Islet precursor cell (in vitro differentiated cells): ENCODE measurements around the gene CHIC2.
A peak's percentile ranks its signal among the peaks of the same experiment; 100 is the strongest.
"Not testable (repeated sequence)": the region's sequence is repeated elsewhere in the genome, so short reads cannot be mapped to it uniquely, and the experiment has no call there.

Experiments
- DNase-seq: peaks from one replicate; pipeline ENCODE4 v3.0.0-alpha.2; 2018

The CHIC2 gene

GRCh38 chr4:54056360-54056759 is 8.0 kb downstream of the CHIC2 start:
- no peak for DNase-seq

DNA sequence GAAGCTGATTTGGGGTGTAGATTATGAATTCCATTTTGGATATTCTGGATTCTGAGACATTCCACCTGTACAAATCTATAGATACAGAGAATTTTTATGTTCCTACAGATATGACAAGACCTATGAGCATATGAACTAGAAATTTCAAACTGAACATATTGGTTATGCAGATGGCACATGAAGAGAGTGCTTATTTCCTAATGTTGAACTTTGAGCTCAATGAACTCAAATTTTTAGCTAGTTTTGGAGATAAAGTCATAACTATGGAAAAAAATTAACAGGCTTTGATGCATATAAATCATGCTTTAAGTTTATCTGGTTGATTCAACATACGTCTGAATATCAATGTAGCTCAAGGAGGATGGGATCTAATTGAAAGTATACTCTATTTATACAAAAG is 8.9 kb downstream of the CHIC2 start:
- DNase-seq, result no peak

DNA sequence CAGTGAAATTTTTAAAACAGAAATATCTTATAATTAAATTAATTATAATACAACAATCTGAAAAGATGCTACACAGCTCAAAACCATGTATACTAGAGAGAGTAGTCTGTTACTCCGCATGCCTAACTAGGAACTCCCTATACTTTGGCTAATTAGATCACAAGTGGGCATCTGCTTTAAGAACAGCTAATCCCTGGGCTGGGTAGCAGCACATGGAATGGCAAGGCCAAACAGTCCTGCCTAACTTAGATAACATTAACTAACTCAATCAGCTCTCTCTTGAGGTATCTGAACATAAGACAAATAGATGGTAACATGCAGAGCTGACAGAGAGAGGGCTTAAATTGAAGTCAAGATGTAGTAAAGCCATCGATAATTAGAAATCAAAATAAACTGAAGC is 9.9 kb downstream of the CHIC2 start:
- no peak for DNase-seq

- DNase-seq, result not testable (repeated sequence)
Observed at GRCh38 chr4:54053322-54053721, 11.1 kb downstream of the CHIC2 start.

GRCh38 chr4:54050214-54050904 is 14.0 kb downstream of the CHIC2 start:
- DNase-seq, result no peak

DNA sequence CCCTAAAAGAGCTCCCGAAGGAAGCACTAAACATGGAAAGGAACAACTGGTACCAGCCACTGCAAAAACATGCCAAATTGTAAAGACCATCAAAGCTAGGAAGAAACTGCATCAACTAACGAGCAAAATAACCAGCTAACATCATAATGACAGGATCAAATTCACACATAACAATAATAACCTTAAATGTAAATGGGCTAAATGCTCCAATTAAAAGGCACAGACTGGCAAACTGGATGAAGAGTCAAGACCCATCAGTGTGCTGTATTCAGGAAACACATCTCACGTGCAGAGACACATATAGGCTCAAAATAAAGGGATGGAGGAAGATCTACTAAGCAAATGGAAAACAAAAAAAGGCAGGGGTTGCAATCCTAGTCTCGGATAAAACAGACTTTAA is 20.8 kb downstream of the CHIC2 start:
- not testable (repeated sequence) for DNase-seq

DNA sequence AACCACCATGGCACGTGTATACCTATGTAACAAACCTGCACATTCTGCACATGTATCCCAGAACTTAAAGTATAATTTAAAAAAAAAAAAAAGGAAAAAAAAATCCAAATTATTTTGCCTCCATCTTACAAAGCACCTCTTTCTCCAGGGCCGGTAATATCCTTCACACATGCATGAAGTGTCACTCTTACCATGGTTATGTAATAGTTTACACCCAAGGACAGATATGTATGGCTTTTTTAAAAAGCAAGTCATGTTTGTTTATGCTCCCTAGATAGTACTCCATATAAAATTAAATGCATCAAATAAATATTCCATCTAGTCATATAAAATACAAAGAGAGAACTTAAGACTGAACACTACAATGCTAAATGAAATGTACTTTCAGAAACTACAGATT is 22.5 kb downstream of the CHIC2 start:
- no peak for DNase-seq

- DNase-seq, result no peak
Observed at GRCh38 chr4:54041100-54041499, 23.3 kb downstream of the CHIC2 start.

- DNase-seq, result no peak
Observed at GRCh38 chr4:54038056-54038455, 26.3 kb downstream of the CHIC2 start.

DNA sequence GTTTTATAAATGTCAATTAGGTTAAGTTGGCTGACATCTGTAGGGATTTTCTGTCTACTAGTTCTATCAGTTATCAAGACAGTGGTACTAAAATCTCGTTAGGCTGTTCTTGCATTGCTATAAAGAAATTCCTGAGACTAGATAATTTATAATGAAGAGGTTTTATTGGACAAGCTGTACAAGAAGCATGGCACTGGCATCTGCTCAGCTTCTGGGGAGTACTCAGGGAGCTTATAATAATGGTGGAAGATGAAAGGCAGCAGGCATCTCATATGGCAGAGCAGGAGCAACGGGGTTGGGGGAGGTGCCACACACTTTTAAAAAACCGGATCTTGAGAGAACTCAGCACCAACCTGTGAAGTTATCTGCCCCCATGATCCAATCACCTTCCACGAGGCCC is 28.2 kb downstream of the CHIC2 start:
- DNase-seq, result no peak

DNA sequence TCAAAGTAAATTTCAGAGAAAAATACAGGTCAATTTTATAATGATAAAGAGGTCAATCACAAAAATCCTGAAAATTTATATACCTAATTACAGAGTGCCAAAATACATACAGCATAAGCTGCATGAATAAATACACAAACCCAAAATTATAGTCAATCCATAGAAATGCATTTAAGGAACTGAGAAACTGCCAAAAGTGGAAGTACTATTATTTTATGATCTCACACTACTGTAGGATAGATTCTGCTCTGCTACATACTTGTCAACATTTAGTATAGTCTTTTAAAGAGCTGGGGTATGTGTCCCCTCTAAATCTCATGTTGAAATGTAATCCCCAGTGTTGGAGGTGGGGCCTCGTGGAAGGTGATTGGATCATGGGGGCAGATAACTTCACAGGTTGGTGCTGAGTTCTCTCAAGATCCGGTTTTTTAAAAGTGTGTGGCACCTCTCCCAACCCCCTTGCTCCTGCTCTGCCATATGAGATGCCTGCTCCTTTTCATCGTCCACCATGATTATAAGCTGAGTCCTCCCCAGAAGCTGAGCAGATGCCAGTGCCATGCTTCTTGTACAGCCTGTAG is 31.8 kb downstream of the CHIC2 start:
- DNase-seq, result no peak

DNA sequence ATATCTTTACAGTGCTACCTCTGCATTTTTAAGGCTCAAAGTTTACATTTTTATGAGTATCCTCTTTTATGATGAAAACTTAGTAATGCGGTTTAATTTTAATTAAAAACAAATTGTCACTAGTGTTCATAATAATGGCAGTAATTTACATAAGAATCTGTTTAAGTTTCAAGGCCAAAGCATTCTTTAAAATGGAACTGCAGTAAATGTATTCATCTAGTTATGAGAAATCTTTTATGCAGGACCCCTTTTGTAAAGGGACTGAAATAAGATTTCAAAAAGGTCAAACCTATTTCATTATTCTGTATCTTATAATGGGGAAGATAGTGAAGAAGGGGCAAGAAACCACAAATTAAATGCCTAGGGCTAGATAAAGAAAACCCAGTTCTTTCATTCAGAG is 37.1 kb downstream of the CHIC2 start:
- DNase-seq, result no peak

- no peak for DNase-seq
Observed at GRCh38 chr4:54025582-54025981, 38.8 kb downstream of the CHIC2 start.

DNA sequence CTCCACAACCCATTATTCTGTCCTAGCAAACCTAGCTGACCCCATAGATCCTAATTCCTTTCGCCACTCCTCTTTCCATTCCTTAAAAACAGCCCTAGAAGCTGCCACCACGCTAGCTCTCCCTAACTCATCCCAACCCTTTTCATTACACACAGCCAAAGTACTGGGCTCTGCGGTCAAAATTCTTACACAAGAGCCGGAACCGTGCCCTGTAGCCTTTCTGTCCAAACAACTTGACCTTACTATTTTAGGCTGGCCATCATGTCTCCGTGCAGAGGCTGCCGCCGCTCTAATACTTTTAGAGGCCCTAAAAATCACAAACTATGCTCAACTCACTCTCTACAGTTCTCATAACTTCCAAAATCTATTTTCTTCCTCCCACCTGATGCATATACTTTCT is 41.4 kb downstream of the CHIC2 start:
- DNase-seq, result not testable (repeated sequence)

GRCh38 chr4:54017974-54018373 is 46.4 kb downstream of the CHIC2 start:
- DNase-seq, result no peak

DNA sequence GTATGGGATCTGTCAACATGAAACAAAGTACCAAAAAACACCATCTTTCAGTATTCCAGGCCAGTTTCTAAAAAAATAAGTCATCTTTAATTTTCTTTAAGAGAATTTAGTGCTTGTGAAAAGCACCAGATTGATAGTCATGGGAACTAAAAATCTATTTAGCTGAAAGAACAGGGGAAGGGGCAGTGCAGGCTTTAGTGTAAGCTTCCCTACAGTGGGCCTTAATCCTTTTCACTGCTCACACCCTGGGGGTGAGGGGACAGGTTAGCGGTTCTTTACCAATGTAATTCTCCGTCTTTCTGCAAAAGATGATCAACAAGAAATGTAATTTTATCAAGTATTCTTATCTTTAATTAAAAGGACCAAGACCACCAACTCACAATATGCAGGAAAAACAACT is 47.1 kb downstream of the CHIC2 start:
- no peak for DNase-seq

- DNase-seq, result no peak
Observed at GRCh38 chr4:54016504-54016903, 47.9 kb downstream of the CHIC2 start.

DNA sequence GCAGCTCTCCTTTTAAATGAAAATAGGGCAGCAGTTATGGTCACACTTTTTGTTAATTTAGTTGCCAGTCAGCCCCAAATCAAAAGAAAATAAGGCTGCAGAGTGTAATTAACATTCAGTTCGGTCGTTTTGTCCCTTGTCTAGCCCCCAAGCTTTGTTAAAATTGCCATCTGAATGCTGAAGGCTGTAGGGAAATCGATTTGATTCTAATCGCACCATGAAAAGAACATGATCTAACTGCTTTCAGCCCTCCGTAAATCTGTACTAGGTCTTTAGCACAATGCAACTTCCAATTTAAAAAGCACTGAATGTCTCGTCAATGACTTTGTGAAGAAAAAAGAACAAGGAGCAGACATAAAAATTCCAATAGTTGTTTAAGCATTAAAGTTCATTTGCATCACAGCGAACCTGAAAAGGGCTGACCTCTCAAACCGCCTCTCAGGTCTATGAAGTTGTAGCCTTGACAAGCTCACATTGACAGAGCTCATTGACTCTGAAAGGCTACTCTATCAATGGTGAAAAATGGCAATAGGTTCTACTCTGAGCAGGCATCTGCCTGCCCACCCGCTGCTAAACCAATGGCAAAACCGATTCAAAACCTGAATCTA is 48.9 kb downstream of the CHIC2 start:
- DNase-seq, result peak; percentile 57

DNA sequence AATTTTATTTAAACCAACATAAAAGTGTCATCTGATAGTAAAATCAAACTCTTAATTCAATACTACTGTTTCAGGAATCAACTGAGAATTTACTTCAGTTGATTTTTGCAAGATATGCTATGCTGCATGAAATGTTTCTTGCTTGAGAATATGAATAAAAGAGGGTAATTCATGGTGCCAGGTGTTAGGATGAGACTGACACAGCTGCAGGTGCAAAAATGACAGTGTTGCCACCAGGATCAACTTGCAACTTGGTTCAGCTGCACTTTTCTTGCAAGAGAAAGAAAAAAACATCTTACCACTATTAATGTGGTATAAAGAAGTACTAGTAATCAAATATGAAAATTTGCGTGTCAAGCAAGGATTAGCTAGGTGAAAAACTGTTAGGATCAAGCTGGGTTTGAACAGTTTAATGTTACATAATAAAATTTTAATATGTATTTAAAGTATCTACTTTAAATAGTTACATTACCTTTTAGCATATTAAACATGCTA is 49.7 kb downstream of the CHIC2 start:
- no peak for DNase-seq

GRCh38 chr4:54011201-54011600 is 53.2 kb downstream of the CHIC2 start:
- no peak for DNase-seq

GRCh38 chr4:54006755-54007154 is 57.6 kb downstream of the CHIC2 start:
- no peak for DNase-seq

DNA sequence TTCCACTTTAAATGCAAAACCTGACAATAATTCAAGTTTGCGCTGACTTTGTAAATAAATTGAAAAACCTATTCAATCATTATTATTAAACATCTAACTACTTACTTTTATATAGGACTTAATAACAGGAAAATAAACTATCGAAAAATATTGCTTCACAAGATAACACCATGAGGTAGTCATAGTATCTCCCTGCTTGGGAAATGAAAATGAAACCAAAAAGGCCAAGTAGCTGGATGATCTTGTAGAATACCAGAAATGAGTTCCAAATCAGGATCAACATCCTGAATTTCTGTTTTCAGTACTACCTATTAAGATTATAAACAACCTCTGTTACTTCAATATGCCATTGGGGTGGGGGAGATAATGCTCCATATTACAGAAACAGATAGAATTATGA is 58.9 kb downstream of the CHIC2 start:
- DNase-seq, result no peak

- no peak for DNase-seq
Observed at GRCh38 chr4:54004463-54004862, 59.9 kb downstream of the CHIC2 start.

GRCh38 chr4:54001668-54002365 is 62.6 kb downstream of the CHIC2 start:
- DNase-seq, result no peak
